HG03354 (cell line): ENCODE results near the gene CES4A.
"Not testable (repeated sequence)": the region's sequence is repeated elsewhere in the genome, so short reads cannot be mapped to it uniquely, and the experiment has no call there.

Experiments used
- ATAC-seq: cut with Tn5 transposase; IDR thresholded peaks from one replicate; pipeline ENCODE4 v1.9.1; 2021; ENCODE audit warnings: mild to moderate bottlenecking; ENCODE audit not compliant: unreplicated experiment, poor library complexity, severe bottlenecking

Gene CES4A

GRCh38 chr16:67035364-67035763 is 47.0 kb downstream of the CES4A start:
- no peak for ATAC-seq

- ATAC-seq: no peak
Observed at GRCh38 chr16:67036323-67036741, 47.9 kb downstream of the CES4A start.

- no peak for ATAC-seq
Observed at GRCh38 chr16:67039260-67040020, 51.1 kb downstream of the CES4A start.

- ATAC-seq: no peak
Observed at GRCh38 chr16:67040166-67040565, 51.8 kb downstream of the CES4A start.

- no peak for ATAC-seq
Observed at GRCh38 chr16:67040906-67041305, 52.5 kb downstream of the CES4A start.

GRCh38 chr16:67041520-67041919 is 53.1 kb downstream of the CES4A start:
- not testable (repeated sequence) for ATAC-seq

- ATAC-seq: no peak
Observed at GRCh38 chr16:67043420-67043819, 55.0 kb downstream of the CES4A start.

- ATAC-seq: no peak
Observed at GRCh38 chr16:67050796-67051195, 62.4 kb downstream of the CES4A start.

GRCh38 chr16:67052399-67052798 is 64.0 kb downstream of the CES4A start:
- ATAC-seq: no peak

- ATAC-seq: no peak
Observed at GRCh38 chr16:67053767-67054334, 65.5 kb downstream of the CES4A start.

GRCh38 chr16:67054901-67055300 is 66.5 kb downstream of the CES4A start:
- ATAC-seq: no peak

- ATAC-seq: no peak
Observed at GRCh38 chr16:67055712-67056487, 67.5 kb downstream of the CES4A start.
